Hepatocyte (in vitro differentiated cells): ENCODE data around the gene IFNL1.

Source experiments
- EZH2 ChIP-seq: fragments of 200-600 bp; sonication (generic); IDR thresholded peaks from 2 replicates; pipeline ENCODE4 v1.6.1; 2016; ENCODE audit warnings: antibody characterized with exemption, mild to moderate bottlenecking, borderline replicate concordance
- EZH2phosphoT487 ChIP-seq: fragments of 200-600 bp; sonication (generic); IDR thresholded peaks from one replicate; pipeline ENCODE4 v1.6.1; 2018; ENCODE audit warnings: antibody characterized with exemption, mild to moderate bottlenecking, low read depth, moderate library complexity; ENCODE audit not compliant: unreplicated experiment, severe bottlenecking
- TF ChIP-seq, protein P1 (sequence below): fragments of 200-600 bp; sonication (generic); IDR thresholded peaks from 2 replicates; pipeline ENCODE4 v1.5.1; 2016; ENCODE audit warnings: antibody characterized with exemption, mild to moderate bottlenecking; ENCODE audit not compliant: poor library complexity

DNA sequence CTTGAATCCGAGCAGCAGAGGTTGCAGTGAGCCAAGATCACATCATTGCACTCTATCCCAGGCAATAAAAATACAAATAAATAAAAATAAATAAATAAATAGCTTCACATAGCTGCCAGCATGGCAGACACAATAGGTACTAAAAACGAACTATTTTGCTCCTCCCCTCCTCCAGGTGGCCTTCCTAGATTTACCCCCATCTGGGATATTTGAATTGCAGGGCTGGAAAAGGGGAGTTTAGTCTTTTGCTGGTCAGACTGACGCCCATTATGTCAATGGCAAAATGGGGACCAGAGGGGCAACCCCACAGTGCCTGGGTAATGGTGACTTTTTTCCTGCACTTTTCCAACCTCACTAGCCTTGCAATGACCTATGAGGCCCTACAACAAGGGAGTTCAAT, 40.3 kb downstream of the IFNL1 start:
- TF ChIP-seq, protein P1, sequence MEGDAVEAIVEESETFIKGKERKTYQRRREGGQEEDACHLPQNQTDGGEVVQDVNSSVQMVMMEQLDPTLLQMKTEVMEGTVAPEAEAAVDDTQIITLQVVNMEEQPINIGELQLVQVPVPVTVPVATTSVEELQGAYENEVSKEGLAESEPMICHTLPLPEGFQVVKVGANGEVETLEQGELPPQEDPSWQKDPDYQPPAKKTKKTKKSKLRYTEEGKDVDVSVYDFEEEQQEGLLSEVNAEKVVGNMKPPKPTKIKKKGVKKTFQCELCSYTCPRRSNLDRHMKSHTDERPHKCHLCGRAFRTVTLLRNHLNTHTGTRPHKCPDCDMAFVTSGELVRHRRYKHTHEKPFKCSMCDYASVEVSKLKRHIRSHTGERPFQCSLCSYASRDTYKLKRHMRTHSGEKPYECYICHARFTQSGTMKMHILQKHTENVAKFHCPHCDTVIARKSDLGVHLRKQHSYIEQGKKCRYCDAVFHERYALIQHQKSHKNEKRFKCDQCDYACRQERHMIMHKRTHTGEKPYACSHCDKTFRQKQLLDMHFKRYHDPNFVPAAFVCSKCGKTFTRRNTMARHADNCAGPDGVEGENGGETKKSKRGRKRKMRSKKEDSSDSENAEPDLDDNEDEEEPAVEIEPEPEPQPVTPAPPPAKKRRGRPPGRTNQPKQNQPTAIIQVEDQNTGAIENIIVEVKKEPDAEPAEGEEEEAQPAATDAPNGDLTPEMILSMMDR, result no peak
- no peak for TF ChIP-seq EZH2phosphoT487
- TF ChIP-seq EZH2, result no peak
